Measurements from ENCODE around the gene ALDH3A1. TPM values are rescaled to one million over a fixed set of nuclear protein-coding genes. Genes with fewer than 3 reads are reported as not detected.
A peak's percentile ranks its signal among the peaks of the same experiment; 100 is the strongest.

ALDH3A1 gene
- polyA plus RNA-seq, 1 donor from 2014 or later: 0.10 TPM

GRCh38 chr17:19746517-19746916 is 1.6 kb downstream of the ALDH3A1 start:
- Histone ChIP-seq H3K9ac (ENCODE audit: low read length) (no peak overlapping the region), H3K9me3 (ENCODE audit: low read length) (no peaks in the 10 kb centered on the region), H3K27ac (ENCODE audit: low read length) (no peak overlapping the region), H3K27me3 (ENCODE audit: insufficient read depth, low read depth, low read length) (no peaks in the 10 kb centered on the region), H3K36me3 (ENCODE audit: insufficient read depth, low read length) (no peaks in the 10 kb centered on the region), H3K79me2 (replicated peaks; ENCODE audit: insufficient read depth, low read length) (no peaks in the 10 kb centered on the region), H3K4me2 (ENCODE audit: low read length) (no peak overlapping the region), H2AFZ (ENCODE audit: low read depth, low read length) (no peak overlapping the region), H3F3A (ENCODE audit: insufficient read depth, low read length, poor library complexity, severe bottlenecking) (no peaks in the 10 kb centered on the region), H4K20me1 (ENCODE audit: insufficient read depth) (no peaks in the 10 kb centered on the region), H3K9me2 (ENCODE audit: insufficient read depth, low read length) (no peaks in the 10 kb centered on the region), H3K4me3 (ENCODE audit: low read length) (no peak overlapping the region)
- TF ChIP-seq POLR2AphosphoS5 (IDR thresholded peaks at IDR 0.05) (no peak), REST (IDR thresholded peaks at IDR 0.05; ENCODE audit: borderline replicate concordance) (no peak), RAD21 (conservative IDR thresholded peaks at IDR 0.05) (no peak), MXI1 (conservative IDR thresholded peaks at IDR 0.05; ENCODE audit: poor library complexity, severe bottlenecking) (no peak), CTCF (IDR thresholded peaks at IDR 0.05; ENCODE audit: poor library complexity, severe bottlenecking) (no peak), TAF1 (IDR thresholded peaks at IDR 0.05; ENCODE audit: low read depth) (no peak), SMC3 (conservative IDR thresholded peaks at IDR 0.05; ENCODE audit: poor library complexity) (no peak), EP300 (conservative IDR thresholded peaks at IDR 0.05; ENCODE audit: poor library complexity, severe bottlenecking) (no peak), EZH2 (IDR thresholded peaks at IDR 0.05; ENCODE audit: borderline replicate concordance, insufficient read depth, low read length, poor library complexity, severe bottlenecking) (no peak)

- no peaks in the 10 kb centered on the region for H4K20me1 ChIP-seq (ENCODE audit: insufficient read depth)
- no peaks in the 10 kb centered on the region for H3K27me3 ChIP-seq (ENCODE audit: insufficient read depth, low read depth, low read length)
- TF ChIP-seq CTCF (IDR thresholded peaks at IDR 0.05; ENCODE audit: poor library complexity, severe bottlenecking) (peak; percentile 76), POLR2AphosphoS5 (IDR thresholded peaks at IDR 0.05) (no peak), SMC3 (conservative IDR thresholded peaks at IDR 0.05; ENCODE audit: poor library complexity) (peak; percentile 17)
- H3K36me3 ChIP-seq (ENCODE audit: insufficient read depth, low read length): no peaks in the 10 kb centered on the region
- peak overlapping the region; percentile 16 for H3K9ac ChIP-seq (ENCODE audit: low read length)
- no peaks in the 10 kb centered on the region for H3K9me3 ChIP-seq (ENCODE audit: low read length)
- H3K79me2 ChIP-seq (replicated peaks; ENCODE audit: insufficient read depth, low read length): no peaks in the 10 kb centered on the region
- H2AFZ ChIP-seq (ENCODE audit: low read depth, low read length): no peak overlapping the region
- H3K27ac ChIP-seq (ENCODE audit: low read length): no peak overlapping the region
- H3K9me2 ChIP-seq (ENCODE audit: insufficient read depth, low read length): no peaks in the 10 kb centered on the region
- H3K4me2 ChIP-seq (ENCODE audit: low read length): no peak overlapping the region
- no peaks in the 10 kb centered on the region for H3F3A ChIP-seq (ENCODE audit: insufficient read depth, low read length, poor library complexity, severe bottlenecking)
- H3K4me3 ChIP-seq (ENCODE audit: low read length): peak overlapping the region; percentile 55
Measured at GRCh38 chr17:19744922-19745757, 3.0 kb downstream of the ALDH3A1 start.
